PC-3 (cell line): ENCODE data around the gene TMEM167A. TPM values are rescaled to one million over a fixed set of nuclear protein-coding genes. Genes with fewer than 3 reads are reported as not detected.

Experiments
- ATAC-seq: fragments of 200-7000 bp; cut with Tn5 transposase; 2 replicates; pipeline ENCODE4 v1.9.1; 2020; ENCODE audit warnings: mild to moderate bottlenecking, moderate library complexity
- BruUV-seq: library from RNA; stranded (reverse); fragments of 400-500 nt; replicated peaks from 2 replicates; lab custom pipeline; 2021; lab: Mats Ljungman, UMichigan
- CTCF ChIA-PET: fragments of 300-600 bp; sonication (Branson Sonifier 250); formaldehyde crosslinking; loops from one replicate; lab custom pipeline; 2022; ENCODE audit warnings: antibody characterized with exemption; lab: Charles Lee
- POLR2A ChIA-PET: fragments of 300-600 bp; sonication (Branson Sonifier 250); formaldehyde crosslinking; loops from one replicate; lab custom pipeline; 2022; ENCODE audit warnings: antibody characterized with exemption; ENCODE audit not compliant: unreplicated experiment; lab: Charles Lee
- DNase-seq: peaks from one replicate; pipeline ENCODE4 v3.0.0-alpha.2; 2015
- H2AFZ ChIP-seq: fragments of 300-600 bp; sonication (generic); 2 replicates; pipeline ENCODE4 v1.6.0; 2016; ENCODE audit warnings: antibody characterized with exemption, low read length
- H3F3A ChIP-seq: fragments of 300-600 bp; sonication (generic); one replicate; pipeline ENCODE4 v1.6.0; 2017; ENCODE audit warnings: antibody characterized with exemption, low read length, control low read depth, mild to moderate bottlenecking; ENCODE audit not compliant: unreplicated experiment
- H3K27ac ChIP-seq: fragments of 300-600 bp; sonication (generic); 2 replicates; pipeline ENCODE4 v1.5.1; 2016; ENCODE audit warnings: mild to moderate bottlenecking, low read length
- H3K27me3 ChIP-seq: fragments of 300-600 bp; sonication (generic); 2 replicates; pipeline ENCODE4 v1.6.1; 2016; ENCODE audit warnings: low read length, mixed read lengths
- H3K36me3 ChIP-seq: fragments of 300-600 bp; sonication (generic); 2 replicates; pipeline ENCODE4 v1.6.1; 2016; ENCODE audit warnings: low read depth, mixed run types, low read length, mixed read lengths
- H3K4me1 ChIP-seq: fragments of 300-600 bp; sonication (generic); 2 replicates; pipeline ENCODE4 v1.5.1; 2016; ENCODE audit warnings: low read length; ENCODE audit not compliant: insufficient read depth
- H3K4me2 ChIP-seq: fragments of 300-600 bp; sonication (generic); 2 replicates; pipeline ENCODE4 v1.6.0; 2016; ENCODE audit warnings: low read length
- H3K4me3 ChIP-seq: fragments of 300-600 bp; sonication (generic); 2 replicates; pipeline ENCODE4 v1.5.1; 2016; ENCODE audit warnings: mild to moderate bottlenecking, low read length, mixed read lengths
- H3K79me2 ChIP-seq: fragments of 300-600 bp; sonication (generic); 2 replicates; pipeline ENCODE4 v1.6.1; 2017; ENCODE audit warnings: low read length, mixed read lengths
- H3K9ac ChIP-seq: fragments of 300-600 bp; sonication (generic); 2 replicates; pipeline ENCODE4 v1.6.0; 2016; ENCODE audit warnings: mild to moderate bottlenecking, low read length
- H3K9me2 ChIP-seq: fragments of 300-600 bp; sonication (generic); replicated peaks from 2 replicates; pipeline ENCODE4 v1.6.1; 2016; ENCODE audit warnings: mixed run types, low read length, mixed read lengths
- H3K9me3 ChIP-seq: fragments of 300-600 bp; sonication (generic); 2 replicates; pipeline ENCODE4 v1.6.1; 2016; ENCODE audit warnings: low read length, mixed read lengths
- H4K20me1 ChIP-seq: fragments of 300-600 bp; sonication (generic); 2 replicates; pipeline ENCODE4 v1.6.1; 2016; ENCODE audit warnings: low read length, mixed read lengths
- CTCF ChIP-seq: fragments of 300-600 bp; sonication (generic); conservative IDR thresholded peaks from 2 replicates; pipeline ENCODE4 v1.5.1; 2017; ENCODE audit warnings: antibody characterized with exemption, low read depth, mild to moderate bottlenecking, low read length
- EZH2 ChIP-seq: fragments of 300-600 bp; sonication (generic); IDR thresholded peaks from one replicate; pipeline ENCODE4 v1.6.1; 2017; ENCODE audit warnings: antibody characterized with exemption, mild to moderate bottlenecking, low read length; ENCODE audit not compliant: unreplicated experiment
- EZH2phosphoT487 ChIP-seq: fragments of 300-600 bp; sonication (generic); IDR thresholded peaks from 2 replicates; pipeline ENCODE4 v1.6.1; 2018; ENCODE audit warnings: mild to moderate bottlenecking, antibody characterized with exemption, low read length, borderline replicate concordance
- intact Hi-C: fragments of 100-400 bp; cut with micrococcal nuclease; formaldehyde crosslinking; loops from 2 replicates; pipeline ENCODE4 v1.9.0; 2023
- total RNA-seq: library from RNA; depleted of rRNA; stranded (reverse); fragments of >200 nt; gene quantifications from 2 replicates; pipeline ENCODE4 v1.2.3, GENCODE V29; 2014

Gene TMEM167A
- total RNA-seq, 1 experiment from 2014 or later = 35.7 TPM

GRCh38 chr5:83093692-83094091 lies 16.5 kb upstream of the TMEM167A start:
- Histone ChIP-seq H3K9me2 (no peaks in the 10 kb centered on the region), H3K79me2 (no peaks in the 10 kb centered on the region), H3K27ac (no peak overlapping the region), H3F3A (no peaks in the 10 kb centered on the region), H4K20me1 (no peaks in the 10 kb centered on the region), H3K4me3 (no peak overlapping the region), H3K9me3 (no peaks in the 10 kb centered on the region), H2AFZ (no peak overlapping the region), H3K4me2 (no peak overlapping the region), H3K4me1 (peaks cover 38% of the 10 kb centered on the region), H3K9ac (no peak overlapping the region), H3K27me3 (no peaks in the 10 kb centered on the region), H3K36me3 (no peaks in the 10 kb centered on the region)
- ATAC-seq (no peak), DNase-seq (no peak)
- TF ChIP-seq EZH2phosphoT487 = no peak
- no peak for TF ChIP-seq CTCF
- ChIA-PET POLR2A (interaction anchor here (0.6 kb wide), 1 partner anchor 460 kb away, joined by 3 read pairs; no protein-coding TSS in a partner anchor), CTCF (no interaction called here)
- no TSS peak for BruUV-seq
- intact Hi-C loops = loop anchor here (10.0 kb wide), 3 partner anchors 151 to 739 kb away; no protein-coding TSS in a partner anchor

DNA sequence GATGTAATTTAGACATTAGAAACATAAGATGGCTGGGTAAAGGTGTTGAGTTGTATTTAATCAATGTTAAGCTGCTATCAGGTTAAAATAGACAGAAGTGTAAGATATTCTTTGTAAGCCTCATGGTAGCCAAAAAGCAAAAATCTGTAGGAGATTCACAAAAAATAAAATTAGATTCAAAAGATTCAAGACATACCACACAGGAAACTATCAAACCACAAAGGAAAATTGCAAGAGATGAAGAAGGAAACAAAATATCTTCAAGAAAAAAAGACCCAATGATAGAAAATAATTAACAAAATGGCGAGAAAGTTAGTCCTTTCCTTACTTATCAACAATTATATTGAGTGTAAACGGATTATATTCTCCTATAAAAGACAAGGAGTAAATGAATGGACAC lies 15.4 kb upstream of the TMEM167A start:
- H2AFZ ChIP-seq = no peak overlapping the region
- H3K9me3 ChIP-seq = no peaks in the 10 kb centered on the region
- H3K9ac ChIP-seq = no peak overlapping the region
- H4K20me1 ChIP-seq = no peaks in the 10 kb centered on the region
- no peak overlapping the region for H3K4me2 ChIP-seq
- H3K4me1 ChIP-seq = peaks cover 27% of the 10 kb centered on the region
- DNase-seq (no peak), ATAC-seq (no peak)
- POLR2A ChIA-PET = no interaction called here
- no peak for TF ChIP-seq EZH2
- no peak for TF ChIP-seq CTCF
- no peak for TF ChIP-seq EZH2phosphoT487
- H3K27ac ChIP-seq = no peak overlapping the region
- H3K36me3 ChIP-seq = no peaks in the 10 kb centered on the region
- H3K27me3 ChIP-seq = no peaks in the 10 kb centered on the region
- intact Hi-C loops = loop anchor here (10.0 kb wide), 3 partner anchors 152 to 738 kb away; no protein-coding TSS in a partner anchor
- CTCF ChIA-PET = no interaction called here
- H3F3A ChIP-seq = no peaks in the 10 kb centered on the region
- no peaks in the 10 kb centered on the region for H3K9me2 ChIP-seq
- no peak overlapping the region for H3K4me3 ChIP-seq
- no TSS peak for BruUV-seq
- no peaks in the 10 kb centered on the region for H3K79me2 ChIP-seq

GRCh38 chr5:83090169-83090568 lies 13.0 kb upstream of the TMEM167A start:
- no peak overlapping the region for H3K9ac ChIP-seq
- H3K9me3 ChIP-seq = no peaks in the 10 kb centered on the region
- H3K79me2 ChIP-seq = no peaks in the 10 kb centered on the region
- H2AFZ ChIP-seq = no peak overlapping the region
- no peak overlapping the region for H3K27ac ChIP-seq
- peaks cover 3% of the 10 kb centered on the region for H3K4me1 ChIP-seq
- DNase-seq = no peak
- no peaks in the 10 kb centered on the region for H4K20me1 ChIP-seq
- POLR2A ChIA-PET = no interaction called here
- no peaks in the 10 kb centered on the region for H3K36me3 ChIP-seq
- no peaks in the 10 kb centered on the region for H3K9me2 ChIP-seq
- ATAC-seq = no peak
- H3F3A ChIP-seq = no peaks in the 10 kb centered on the region
- BruUV-seq = no TSS peak
- H3K4me3 ChIP-seq = no peak overlapping the region
- no peak overlapping the region for H3K4me2 ChIP-seq
- TF ChIP-seq EZH2phosphoT487 (no peak), CTCF (no peak), EZH2 (no peak)
- intact Hi-C loops = loop anchor here (10.0 kb wide), 3 partner anchors 155 to 735 kb away; no protein-coding TSS in a partner anchor
- CTCF ChIA-PET = no interaction called here
- no peaks in the 10 kb centered on the region for H3K27me3 ChIP-seq
